Astrocyte of the cerebellum (primary cell): Measurements from ENCODE around the gene UPF2.
A peak's percentile ranks its signal among the peaks of the same experiment; 100 is the strongest.

Source experiments
- DNase-seq: peaks from one replicate; pipeline ENCODE4 v3.0.0-alpha.2; 2011; ENCODE audit warnings: low read depth
- H3K4me3 ChIP-seq: 2 replicates; pipeline ENCODE4 v1.5.1; 2011; ENCODE audit warnings: mild to moderate bottlenecking, low read depth, low read length, moderate library complexity
- in situ Hi-C: cut with HindIII; loops from 2 replicates; pipeline ENCODE4 v1.10.0; 2017; ENCODE audit warnings: low sequenced_read_pairs
- TF ChIP-seq, protein P1 (sequence below): IDR thresholded peaks from 2 replicates; pipeline ENCODE4 v1.5.1; 2012; ENCODE audit warnings: low read length, low read depth, moderate library complexity, mild to moderate bottlenecking; ENCODE audit errors: missing control alignments

Gene UPF2, protein sequence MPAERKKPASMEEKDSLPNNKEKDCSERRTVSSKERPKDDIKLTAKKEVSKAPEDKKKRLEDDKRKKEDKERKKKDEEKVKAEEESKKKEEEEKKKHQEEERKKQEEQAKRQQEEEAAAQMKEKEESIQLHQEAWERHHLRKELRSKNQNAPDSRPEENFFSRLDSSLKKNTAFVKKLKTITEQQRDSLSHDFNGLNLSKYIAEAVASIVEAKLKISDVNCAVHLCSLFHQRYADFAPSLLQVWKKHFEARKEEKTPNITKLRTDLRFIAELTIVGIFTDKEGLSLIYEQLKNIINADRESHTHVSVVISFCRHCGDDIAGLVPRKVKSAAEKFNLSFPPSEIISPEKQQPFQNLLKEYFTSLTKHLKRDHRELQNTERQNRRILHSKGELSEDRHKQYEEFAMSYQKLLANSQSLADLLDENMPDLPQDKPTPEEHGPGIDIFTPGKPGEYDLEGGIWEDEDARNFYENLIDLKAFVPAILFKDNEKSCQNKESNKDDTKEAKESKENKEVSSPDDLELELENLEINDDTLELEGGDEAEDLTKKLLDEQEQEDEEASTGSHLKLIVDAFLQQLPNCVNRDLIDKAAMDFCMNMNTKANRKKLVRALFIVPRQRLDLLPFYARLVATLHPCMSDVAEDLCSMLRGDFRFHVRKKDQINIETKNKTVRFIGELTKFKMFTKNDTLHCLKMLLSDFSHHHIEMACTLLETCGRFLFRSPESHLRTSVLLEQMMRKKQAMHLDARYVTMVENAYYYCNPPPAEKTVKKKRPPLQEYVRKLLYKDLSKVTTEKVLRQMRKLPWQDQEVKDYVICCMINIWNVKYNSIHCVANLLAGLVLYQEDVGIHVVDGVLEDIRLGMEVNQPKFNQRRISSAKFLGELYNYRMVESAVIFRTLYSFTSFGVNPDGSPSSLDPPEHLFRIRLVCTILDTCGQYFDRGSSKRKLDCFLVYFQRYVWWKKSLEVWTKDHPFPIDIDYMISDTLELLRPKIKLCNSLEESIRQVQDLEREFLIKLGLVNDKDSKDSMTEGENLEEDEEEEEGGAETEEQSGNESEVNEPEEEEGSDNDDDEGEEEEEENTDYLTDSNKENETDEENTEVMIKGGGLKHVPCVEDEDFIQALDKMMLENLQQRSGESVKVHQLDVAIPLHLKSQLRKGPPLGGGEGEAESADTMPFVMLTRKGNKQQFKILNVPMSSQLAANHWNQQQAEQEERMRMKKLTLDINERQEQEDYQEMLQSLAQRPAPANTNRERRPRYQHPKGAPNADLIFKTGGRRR

DNA sequence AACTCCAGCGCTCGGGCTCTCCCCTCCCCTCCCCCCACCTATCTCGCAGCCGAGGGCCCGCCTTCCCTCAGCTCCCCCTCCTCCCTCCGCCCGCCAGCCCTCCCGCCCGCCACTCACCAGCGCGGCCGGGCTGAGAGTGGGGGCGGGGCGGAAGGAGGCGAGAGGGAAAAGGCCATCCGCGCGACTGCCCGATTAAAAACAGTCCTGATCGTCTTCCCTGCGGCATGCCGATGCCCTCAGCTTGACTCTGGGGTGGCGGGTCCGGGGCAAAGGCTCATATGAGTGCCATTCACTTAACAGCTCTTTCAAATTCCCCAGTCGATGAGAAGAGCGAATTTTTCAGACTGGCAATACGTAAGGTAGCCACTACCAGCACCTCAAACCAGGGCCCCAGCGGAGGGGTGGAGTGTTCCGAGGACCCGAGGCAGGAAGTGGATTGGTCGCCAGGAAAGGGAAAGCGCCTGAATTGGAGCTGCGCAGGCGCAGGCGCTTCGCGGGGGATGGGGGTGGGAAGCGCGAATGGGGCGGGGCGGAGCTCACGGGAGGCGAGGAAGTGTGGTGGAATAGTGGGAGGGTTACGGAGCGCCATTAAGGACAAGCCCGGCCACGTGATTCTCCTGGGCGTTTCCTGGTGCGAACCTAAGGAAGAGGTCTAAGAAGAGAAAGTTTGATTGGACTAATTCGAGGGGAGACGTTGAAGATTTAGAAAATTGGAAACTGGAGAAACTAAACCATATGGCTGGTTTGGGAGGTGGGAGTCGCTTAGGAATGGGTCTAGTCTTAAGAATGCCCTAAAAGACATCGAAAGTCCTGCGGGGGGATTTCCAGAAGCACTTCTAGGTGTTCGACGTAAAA lies at the start of gene UPF2:
UPF2 (minus strand) TSS at position 13 of the 855 bp plus-strand sequence. CDS start 7,386 bp downstream, outside the sequence.
- peak within 1 kb of the TSS; percentile 99 for H3K4me3 ChIP-seq
- TF ChIP-seq, protein P1, sequence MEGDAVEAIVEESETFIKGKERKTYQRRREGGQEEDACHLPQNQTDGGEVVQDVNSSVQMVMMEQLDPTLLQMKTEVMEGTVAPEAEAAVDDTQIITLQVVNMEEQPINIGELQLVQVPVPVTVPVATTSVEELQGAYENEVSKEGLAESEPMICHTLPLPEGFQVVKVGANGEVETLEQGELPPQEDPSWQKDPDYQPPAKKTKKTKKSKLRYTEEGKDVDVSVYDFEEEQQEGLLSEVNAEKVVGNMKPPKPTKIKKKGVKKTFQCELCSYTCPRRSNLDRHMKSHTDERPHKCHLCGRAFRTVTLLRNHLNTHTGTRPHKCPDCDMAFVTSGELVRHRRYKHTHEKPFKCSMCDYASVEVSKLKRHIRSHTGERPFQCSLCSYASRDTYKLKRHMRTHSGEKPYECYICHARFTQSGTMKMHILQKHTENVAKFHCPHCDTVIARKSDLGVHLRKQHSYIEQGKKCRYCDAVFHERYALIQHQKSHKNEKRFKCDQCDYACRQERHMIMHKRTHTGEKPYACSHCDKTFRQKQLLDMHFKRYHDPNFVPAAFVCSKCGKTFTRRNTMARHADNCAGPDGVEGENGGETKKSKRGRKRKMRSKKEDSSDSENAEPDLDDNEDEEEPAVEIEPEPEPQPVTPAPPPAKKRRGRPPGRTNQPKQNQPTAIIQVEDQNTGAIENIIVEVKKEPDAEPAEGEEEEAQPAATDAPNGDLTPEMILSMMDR: no peak
- in situ Hi-C loops: no loop called here
- DNase-seq: peak; percentile 97

DNA sequence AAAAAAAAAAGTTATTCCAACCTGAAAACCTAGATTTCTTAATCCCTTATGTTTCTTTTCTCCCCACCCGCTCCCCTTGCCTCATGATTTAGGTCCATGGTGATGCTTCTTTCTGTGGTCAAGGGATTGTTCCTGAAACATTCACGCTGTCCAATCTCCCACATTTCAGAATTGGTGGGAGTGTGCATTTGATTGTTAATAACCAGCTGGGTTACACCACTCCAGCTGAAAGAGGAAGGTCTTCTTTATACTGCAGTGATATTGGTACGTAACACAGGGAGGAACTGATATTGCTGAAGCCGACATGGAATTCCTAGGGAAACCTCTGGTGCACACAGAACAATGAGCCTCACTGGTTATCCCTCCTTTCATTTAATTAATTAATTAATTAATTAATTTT lies 48.8 kb upstream of the UPF2 start:
- in situ Hi-C loops: no loop called here
- TF ChIP-seq, protein P1: no peak
- H3K4me3 ChIP-seq: no peak overlapping the region
- no peak for DNase-seq

DNA sequence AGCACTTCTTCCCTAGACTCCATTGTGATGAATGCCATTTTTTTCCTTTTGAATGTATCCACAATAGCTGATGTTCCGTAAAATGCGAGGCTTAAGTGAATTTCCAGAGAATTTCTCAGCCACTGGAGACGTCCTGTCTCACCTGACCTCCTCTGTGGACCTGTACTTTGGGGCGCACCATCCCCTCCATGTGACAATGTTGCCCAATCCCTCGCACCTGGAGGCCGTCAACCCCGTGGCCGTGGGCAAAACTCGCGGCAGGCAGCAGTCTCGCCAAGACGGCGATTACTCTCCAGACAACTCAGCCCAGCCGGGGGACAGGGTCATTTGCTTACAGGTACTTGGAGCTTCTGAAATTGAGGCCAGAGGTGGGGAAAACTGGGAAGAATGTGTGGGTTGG lies 46.3 kb upstream of the UPF2 start:
- in situ Hi-C loops: no loop called here
- no peak for DNase-seq
- no peak overlapping the region for H3K4me3 ChIP-seq
- TF ChIP-seq, protein P1: no peak

DNA sequence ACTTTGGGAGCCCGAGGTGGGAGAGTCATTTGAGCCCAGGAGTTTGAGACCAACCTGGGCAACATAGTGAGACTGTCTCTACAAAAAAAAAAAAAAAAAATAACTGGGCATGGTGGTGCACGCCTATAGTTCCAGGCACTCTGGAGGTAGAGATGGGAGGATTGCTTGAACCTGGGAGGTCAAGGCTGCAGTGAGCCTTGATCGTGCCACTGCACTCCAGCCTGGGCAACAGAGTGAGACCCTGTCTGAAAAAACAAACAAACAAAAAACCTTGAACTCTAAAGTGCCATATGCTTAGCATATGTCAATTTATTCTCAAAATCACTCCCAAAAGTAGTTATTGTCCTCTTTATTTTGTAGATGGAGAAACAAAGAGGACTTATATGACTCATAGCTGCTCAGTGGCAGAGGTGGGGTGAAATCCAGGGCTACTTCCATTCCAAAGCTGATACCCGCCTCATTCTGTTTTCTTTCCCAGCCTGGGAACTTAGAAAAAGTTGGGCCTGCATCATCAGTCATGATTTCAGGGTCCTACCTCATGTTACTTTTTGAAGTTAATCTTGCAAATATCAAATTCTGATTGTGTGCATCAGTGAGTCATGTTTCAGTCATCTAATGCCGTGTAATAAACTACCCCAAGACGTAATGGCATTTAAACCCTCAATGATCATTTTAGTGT lies 39.4 kb upstream of the UPF2 start:
- DNase-seq: peak; percentile 20
- TF ChIP-seq, protein P1: no peak
- H3K4me3 ChIP-seq: no peak overlapping the region
- in situ Hi-C loops: no loop called here

DNA sequence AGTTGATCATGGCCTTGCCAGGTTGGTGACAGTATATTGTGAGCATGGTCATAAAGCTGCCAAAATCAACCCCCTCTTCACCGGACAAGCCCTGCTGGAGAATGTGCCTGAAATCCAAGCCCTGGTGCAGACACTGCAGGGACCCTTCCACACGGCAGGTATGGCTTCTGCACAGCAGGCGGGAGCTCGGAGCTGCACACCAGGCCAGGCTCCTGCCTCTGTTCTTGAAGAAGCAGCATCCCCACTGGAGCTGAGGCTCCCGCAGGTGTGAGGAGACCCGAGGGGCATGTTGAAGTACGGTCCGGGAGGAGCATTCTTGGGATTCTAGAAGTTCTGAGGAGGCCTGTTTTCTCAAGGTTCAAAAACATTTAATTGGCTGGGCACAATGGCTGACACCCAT lies 38.9 kb upstream of the UPF2 start:
- TF ChIP-seq, protein P1: no peak
- in situ Hi-C loops: no loop called here
- no peak for DNase-seq
- H3K4me3 ChIP-seq: no peak overlapping the region
